CD14-positive monocyte (primary cell): ENCODE data around the gene ACP3. TPM values are rescaled to one million over a fixed set of nuclear protein-coding genes. Genes with fewer than 3 reads are reported as not detected.

Source experiments
- DNase-seq, 3 donors: peaks; one replicate each; pipeline ENCODE4 v3.0.0-alpha.2; 2011 to 2022
- H2AFZ ChIP-seq: 2 replicates; pipeline ENCODE4 v1.6.0; 2012; ENCODE audit warnings: mild to moderate bottlenecking, low read depth, low read length, inconsistent platforms; ENCODE audit not compliant: insufficient read depth, poor library complexity, severe bottlenecking
- H3K27ac ChIP-seq, 2 donors: 1 replicate in 1 of 2; 2 replicates in 1 of 2; pipeline ENCODE4 v1.5.1; 2012 to 2013; ENCODE audit warnings: low read length in 2 of 2, control low read depth in 1 of 2, inconsistent platforms in 1 of 2, low read depth in 1 of 2, mild to moderate bottlenecking in 1 of 2
- H3K27me3 ChIP-seq, 2 donors: one replicate each; pipeline versions ENCODE4 v1.6.0 to v1.6.1; 2011 to 2013; ENCODE audit warnings: low read length in 2 of 2; ENCODE audit not compliant: control insufficient read depth in 2 of 2, insufficient read depth in 2 of 2
- H3K36me3 ChIP-seq, 2 donors: replicated peaks in 1 of 2; 1 replicate in 1 of 2; 2 replicates in 1 of 2; pipeline versions ENCODE4 v1.5.1 to v1.6.1; 2012 to 2013; ENCODE audit warnings: low read length in 2 of 2, control low read depth in 1 of 2, inconsistent platforms in 1 of 2, mild to moderate bottlenecking in 1 of 2; ENCODE audit not compliant: insufficient read depth in 2 of 2, control insufficient read depth in 1 of 2
- H3K4me1 ChIP-seq, 2 donors: 1 replicate in 1 of 2; 2 replicates in 1 of 2; pipeline versions ENCODE4 v1.5.1 to v1.6.1; 2012 to 2013; ENCODE audit warnings: low read length in 2 of 2, control low read depth in 1 of 2, inconsistent platforms in 1 of 2, mild to moderate bottlenecking in 1 of 2, moderate library complexity in 1 of 2; ENCODE audit not compliant: insufficient read depth in 2 of 2, control insufficient read depth in 1 of 2
- H3K4me2 ChIP-seq: replicated peaks from 2 replicates; pipeline ENCODE3; 2012; ENCODE audit warnings: low read length, moderate library complexity, mild to moderate bottlenecking; ENCODE audit not compliant: poor library complexity, severe bottlenecking; ENCODE audit errors: extremely low read depth
- H3K4me3 ChIP-seq, 3 experiments: fragments of 200-600 bp in 1 of 3; sonication (generic) in 1 of 3; replicated peaks in 1 of 3; 1 replicate in 2 of 3; 2 replicates in 1 of 3; pipeline ENCODE4 v1.5.1; 2011 to 2013; ENCODE audit warnings: low read length in 3 of 3, mild to moderate bottlenecking in 3 of 3, control low read depth in 2 of 3, low read depth in 2 of 3, inconsistent platforms in 1 of 3, moderate library complexity in 1 of 3
- H3K79me2 ChIP-seq: 2 replicates; pipeline ENCODE4 v1.6.0; 2012; ENCODE audit warnings: mild to moderate bottlenecking, control low read depth, inconsistent platforms, low read length, moderate library complexity; ENCODE audit not compliant: insufficient read depth
- H3K9ac ChIP-seq: 2 replicates; pipeline ENCODE4 v1.6.0; 2017; ENCODE audit warnings: low read length, mild to moderate bottlenecking; ENCODE audit not compliant: insufficient read depth, poor library complexity, severe bottlenecking
- H3K9me3 ChIP-seq, 2 donors: replicated peaks in 1 of 2; 1 replicate in 1 of 2; 2 replicates in 1 of 2; pipeline versions ENCODE4 v1.5.1 to v1.6.1; 2012 to 2013; ENCODE audit warnings: low read length in 2 of 2, control low read depth in 1 of 2; ENCODE audit not compliant: control insufficient read depth in 1 of 2, insufficient read depth in 1 of 2
- H4K20me1 ChIP-seq: 2 replicates; pipeline ENCODE4 v1.6.0; 2012; ENCODE audit warnings: mild to moderate bottlenecking, low read length, control low read depth, moderate library complexity; ENCODE audit not compliant: insufficient read depth
- H3K27ac Mint-ChIP-seq, 7 donors: one replicate each; pipeline ENCODE4 v1.8.0; 2020; ENCODE audit warnings: mild to moderate bottlenecking in 7 of 7, mixed read lengths in 7 of 7, moderate library complexity in 6 of 7, inconsistent platforms in 2 of 7
- H3K27me3 Mint-ChIP-seq, 3 donors: one replicate each; pipeline ENCODE4 v1.8.0; 2021 to 2022; ENCODE audit warnings: low read depth in 3 of 3, mild to moderate bottlenecking in 3 of 3, mixed read lengths in 3 of 3, moderate library complexity in 3 of 3, inconsistent platforms in 1 of 3
- H3K36me3 Mint-ChIP-seq, 2 donors: one replicate each; pipeline ENCODE4 v1.8.0; 2020; ENCODE audit warnings: mixed read lengths in 2 of 2, inconsistent platforms in 1 of 2, mild to moderate bottlenecking in 1 of 2
- H3K4me1 Mint-ChIP-seq: one replicate; pipeline ENCODE4 v1.8.0; 2020; ENCODE audit warnings: mild to moderate bottlenecking, mixed read lengths
- H3K4me3 Mint-ChIP-seq, 2 donors: one replicate each; pipeline ENCODE4 v1.8.0; 2020; ENCODE audit warnings: mild to moderate bottlenecking in 2 of 2, mixed read lengths in 2 of 2, moderate library complexity in 1 of 2
- H3K9me3 Mint-ChIP-seq, 7 donors: one replicate each; pipeline ENCODE4 v1.8.0; 2020 to 2022; ENCODE audit warnings: mixed read lengths in 7 of 7, mild to moderate bottlenecking in 6 of 7, moderate library complexity in 6 of 7, inconsistent platforms in 2 of 7
- CTCF ChIP-seq: fragments of 200-600 bp; IDR thresholded peaks from one replicate; pipeline ENCODE4 v1.8.0; 2022; ENCODE audit warnings: antibody characterized with exemption, mild to moderate bottlenecking
- WGBS: methylation state at CpG from one replicate; pipeline ENCODE4 v1.1.5; 2013; ENCODE audit warnings: missing lambda C conversion rate; ENCODE audit not compliant: insufficient coverage; 5-methylcytosine and 5-hydroxymethylcytosine counted together
- intact Hi-C, 2 donors: fragments of 100-400 bp; cut with micrococcal nuclease; formaldehyde crosslinking; loops; one replicate each; pipeline versions ENCODE4 v1.15.0 to v1.15.1; 2023
- polyA plus RNA-seq, 3 donors: library from polyadenylated mRNA; depleted of rRNA in 1 of 3; unstranded in 2 of 3; stranded (reverse) in 1 of 3; fragments of 300-500 nt in 2 of 3; fragments of >200 nt in 1 of 3; fragmentation: Illumina TruSeq in 2 of 3; gene quantifications; 1 replicate in 2 of 3; 2 replicates in 1 of 3; pipeline ENCODE4 v1.2.3, GENCODE V29; 2012 to 2021

The ACP3 gene
- polyA plus RNA-seq, 3 donors, result 33.9 to 55.6 (median 44.0) TPM

DNA sequence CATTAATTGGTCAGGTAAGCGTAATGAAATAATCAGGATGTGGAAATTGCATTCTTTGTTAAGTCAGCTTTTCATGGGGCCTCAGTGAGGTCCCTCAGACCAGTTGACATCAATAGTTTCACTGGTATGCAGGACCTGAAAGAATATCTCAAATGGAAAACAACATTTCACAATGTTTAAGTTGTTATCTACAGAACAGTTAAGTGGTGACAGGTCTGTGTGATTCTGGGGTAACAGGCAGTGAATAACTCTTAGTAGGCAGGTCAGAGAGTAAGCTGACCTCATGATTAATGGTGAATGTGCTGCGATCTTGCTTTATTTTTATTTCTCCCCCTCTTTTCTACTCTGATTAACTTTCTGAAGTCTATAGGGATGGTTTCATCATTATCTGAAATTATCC lies 28.9 kb upstream of the ACP3 start:
- H3K79me2 ChIP-seq, result no peaks in the 10 kb centered on the region
- H3K4me3 ChIP-seq, result no peak overlapping the region
- H3K4me1 Mint-ChIP-seq, result peaks cover 65% of the 10 kb centered on the region
- peaks cover 0 to 3% of the 10 kb centered on the region in 2 donors for H3K9me3 ChIP-seq
- H3K4me3 Mint-ChIP-seq, result no peak overlapping the region
- peaks cover 0 to 7% of the 10 kb centered on the region in 2 donors for H3K36me3 Mint-ChIP-seq
- no CpG with 5 or more reads among the region's 2 CpGs for WGBS
- DNase-seq, result no peak
- H3K27ac ChIP-seq, result no peak overlapping the region
- intact Hi-C loops, result no loop called here
- no peaks in the 10 kb centered on the region for H3K36me3 ChIP-seq
- no peak overlapping the region for H3K27ac Mint-ChIP-seq
- H2AFZ ChIP-seq, result no peak overlapping the region
- no peaks in the 10 kb centered on the region for H3K27me3 ChIP-seq
- no peaks in the 10 kb centered on the region for H3K27me3 Mint-ChIP-seq
- H3K4me2 ChIP-seq, result no peak overlapping the region
- no peak overlapping the region for H3K9ac ChIP-seq
- TF ChIP-seq CTCF, result no peak
- H4K20me1 ChIP-seq, result no peaks in the 10 kb centered on the region
- H3K9me3 Mint-ChIP-seq, result peaks cover 2 to 12% (median 9%) of the 10 kb centered on the region in 7 donors
- H3K4me1 ChIP-seq, result peaks cover 69 to 74% of the 10 kb centered on the region in 2 donors

DNA sequence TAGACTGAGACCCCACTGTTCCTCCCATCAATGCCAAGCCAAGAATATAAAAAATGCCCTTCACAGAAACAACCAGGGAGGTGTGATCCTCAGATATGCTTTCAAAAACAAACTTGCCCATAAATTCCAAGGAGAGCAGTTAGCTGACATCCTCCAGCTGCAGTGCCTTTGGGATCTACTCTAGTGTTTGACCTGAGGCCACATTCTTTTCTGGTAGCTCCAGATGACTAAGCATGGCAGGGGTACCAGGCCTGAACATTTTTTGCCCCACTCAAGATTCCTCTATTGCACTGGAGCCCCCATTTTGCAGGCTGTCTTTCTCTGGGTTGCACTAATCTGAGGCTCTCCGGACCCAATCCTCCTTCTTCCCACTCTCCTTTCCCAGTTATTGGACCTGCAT lies 27.9 kb upstream of the ACP3 start:
- intact Hi-C loops, result no loop called here
- Histone ChIP-seq H3K79me2 (no peaks in the 10 kb centered on the region), H3K27ac (peak overlapping the region in 1 of 2 donors; percentile 35), H3K27me3 (no peaks in the 10 kb centered on the region), H3K9ac (no peak overlapping the region), H3K4me1 (peaks cover 61 to 65% of the 10 kb centered on the region in 2 donors), H2AFZ (peak overlapping the region; percentile 15), H3K36me3 (no peaks in the 10 kb centered on the region), H3K4me2 (no peak overlapping the region), H4K20me1 (no peaks in the 10 kb centered on the region), H3K9me3 (peaks cover 0 to 3% of the 10 kb centered on the region in 2 donors), H3K4me3 (no peak overlapping the region)
- Mint-ChIP-seq H3K4me3 (no peak overlapping the region), H3K36me3 (peaks cover 0 to 7% of the 10 kb centered on the region in 2 donors), H3K27ac (no peak overlapping the region), H3K9me3 (peaks cover 2 to 12% (median 9%) of the 10 kb centered on the region in 7 donors), H3K27me3 (no peaks in the 10 kb centered on the region), H3K4me1 (peaks cover 58% of the 10 kb centered on the region)
- DNase-seq, result no peak
- no peak for TF ChIP-seq CTCF
- 93% methylated on average over 1 of the region's 1 CpG for WGBS
